IMR-90 (cell line): Measurements from ENCODE around the gene KCNN4. TPM values are rescaled to one million over a fixed set of nuclear protein-coding genes. Genes with fewer than 3 reads are reported as not detected.

Source experiments
- ATAC-seq: fragments of 200-7000 bp; cut with Tn5 transposase; 2 replicates; pipeline ENCODE4 v1.9.1; 2020; ENCODE audit warnings: low read depth, mild to moderate bottlenecking, moderate library complexity
- BruUV-seq: library from RNA; stranded (reverse); fragments of 400-500 nt; replicated peaks from 2 replicates; lab custom pipeline; 2021; lab: Mats Ljungman, UMichigan
- CTCF ChIA-PET: fragments of 300-600 bp; formaldehyde crosslinking; extraction: SDS; loops from one replicate; lab custom pipeline; 2021; ENCODE audit warnings: antibody characterized with exemption; lab: Yijun Ruan, JAX
- POLR2A ChIA-PET: fragments of 300-600 bp; sonication (Branson Sonifier 250); formaldehyde crosslinking; loops from one replicate; lab custom pipeline; 2022; ENCODE audit warnings: antibody characterized with exemption; ENCODE audit not compliant: unreplicated experiment; lab: Charles Lee
- DNase-seq: peaks from one replicate; pipeline ENCODE4 v3.0.0; 2013
- H2AFZ ChIP-seq: replicated peaks from 2 replicates; pipeline ENCODE3; 2013; ENCODE audit warnings: low read length, mild to moderate bottlenecking; ENCODE audit not compliant: poor library complexity
- H2AK5ac ChIP-seq: 2 replicates; pipeline ENCODE4 v1.6.1; 2013; ENCODE audit warnings: low read depth, low read length, inconsistent platforms
- H2AK9ac ChIP-seq: replicated peaks from 2 replicates; pipeline ENCODE3; 2013; ENCODE audit warnings: mild to moderate bottlenecking, low read depth, low read length, moderate library complexity; ENCODE audit not compliant: poor library complexity
- H2BK120ac ChIP-seq: 2 replicates; pipeline ENCODE4 v1.6.1; 2013; ENCODE audit warnings: low read depth, low read length, inconsistent platforms
- H2BK15ac ChIP-seq: 3 replicates; pipeline ENCODE4 v1.6.1; 2013; ENCODE audit warnings: low read depth, low read length, inconsistent platforms
- H2BK20ac ChIP-seq: 2 replicates; pipeline ENCODE4 v1.6.1; 2013; ENCODE audit warnings: low read depth, mild to moderate bottlenecking, inconsistent platforms, low read length, moderate library complexity
- H2BK5ac ChIP-seq: 2 replicates; pipeline ENCODE4 v1.6.1; 2013; ENCODE audit warnings: mild to moderate bottlenecking, low read depth, low read length, inconsistent platforms; ENCODE audit not compliant: poor library complexity, severe bottlenecking
- H3K14ac ChIP-seq: replicated peaks from 2 replicates; pipeline ENCODE4 v1.6.1; 2013; ENCODE audit warnings: low read depth, low read length, inconsistent platforms
- H3K18ac ChIP-seq: 2 replicates; pipeline ENCODE4 v1.6.1; 2013; ENCODE audit warnings: low read depth, low read length, control low read depth
- H3K23ac ChIP-seq: 2 replicates; pipeline ENCODE4 v1.6.1; 2013; ENCODE audit warnings: low read depth, low read length, inconsistent platforms
- H3K27ac ChIP-seq: 2 replicates; pipeline ENCODE4 v1.5.1; 2013; ENCODE audit warnings: mild to moderate bottlenecking, control low read depth, low read length; ENCODE audit not compliant: insufficient read depth
- H3K27me3 ChIP-seq: 2 replicates; pipeline ENCODE4 v1.6.1; 2013; ENCODE audit warnings: low read length; ENCODE audit not compliant: control insufficient read depth, insufficient read depth
- H3K36me3 ChIP-seq: 2 replicates; pipeline ENCODE4 v1.6.1; 2013; ENCODE audit warnings: low read length, mixed read lengths; ENCODE audit not compliant: control insufficient read depth, insufficient read depth
- H3K4ac ChIP-seq: 2 replicates; pipeline ENCODE4 v1.6.1; 2013; ENCODE audit warnings: low read depth, low read length, inconsistent platforms
- H3K4me1 ChIP-seq: 2 replicates; pipeline ENCODE4 v1.6.1; 2013; ENCODE audit warnings: low read length, mixed read lengths; ENCODE audit not compliant: control insufficient read depth, insufficient read depth
- H3K4me2 ChIP-seq: 2 replicates; pipeline ENCODE4 v1.6.1; 2013; ENCODE audit warnings: low read depth, mild to moderate bottlenecking, control low read depth, low read length, moderate library complexity
- H3K4me3 ChIP-seq: 2 replicates; pipeline ENCODE4 v1.5.1; 2013; ENCODE audit warnings: low read depth, mild to moderate bottlenecking, control low read depth, low read length, moderate library complexity; ENCODE audit not compliant: insufficient read depth
- H3K56ac ChIP-seq: 2 replicates; pipeline ENCODE4 v1.6.1; 2013; ENCODE audit warnings: low read length, inconsistent platforms; ENCODE audit not compliant: insufficient read depth; ENCODE audit errors: extremely low read depth
- H3K79me1 ChIP-seq, 2 experiments: 2 replicates each; pipeline ENCODE4 v1.6.1; 2013; ENCODE audit warnings: low read length in 2 of 2, inconsistent platforms in 1 of 2, low read depth in 1 of 2
- H3K9ac ChIP-seq: 2 replicates; pipeline ENCODE4 v1.6.1; 2013; ENCODE audit warnings: low read depth, low read length, control low read depth
- H3K9me1 ChIP-seq: 2 replicates; pipeline ENCODE4 v1.6.1; 2013; ENCODE audit warnings: low read length, inconsistent platforms; ENCODE audit not compliant: insufficient read depth
- H3K9me3 ChIP-seq: 2 replicates; pipeline ENCODE4 v1.6.1; 2013; ENCODE audit warnings: low read length; ENCODE audit not compliant: control insufficient read depth, insufficient read depth
- H4K20me1 ChIP-seq: 2 replicates; pipeline ENCODE4 v1.6.1; 2013; ENCODE audit warnings: low read length, inconsistent platforms; ENCODE audit not compliant: insufficient read depth
- H4K5ac ChIP-seq: 2 replicates; pipeline ENCODE4 v1.6.1; 2013; ENCODE audit warnings: mild to moderate bottlenecking, low read depth, low read length, control low read depth
- H4K8ac ChIP-seq, 2 experiments: 2 replicates each; pipeline ENCODE4 v1.6.1; 2013; ENCODE audit warnings: low read depth in 2 of 2, low read length in 2 of 2, control low read depth in 1 of 2, inconsistent platforms in 1 of 2
- H4K91ac ChIP-seq: 2 replicates; pipeline ENCODE4 v1.6.1; 2013; ENCODE audit warnings: low read depth, low read length, inconsistent platforms; ENCODE audit not compliant: insufficient read depth
- CEBPB ChIP-seq: IDR thresholded peaks from 2 replicates; pipeline ENCODE4 v1.6.1; 2012; ENCODE audit warnings: low read depth, low read length, improper control_type of control experiment
- CHD1 ChIP-seq: IDR thresholded peaks from 2 replicates; pipeline ENCODE4 v1.6.1; 2012; ENCODE audit warnings: low read depth, low read length, improper control_type of control experiment
- MAZ ChIP-seq: IDR thresholded peaks from 2 replicates; pipeline ENCODE4 v1.6.1; 2012; ENCODE audit warnings: low read depth, mild to moderate bottlenecking, low read length, improper control_type of control experiment, moderate library complexity, borderline replicate concordance
- WGBS, 2 experiments: methylation state at CpG; one replicate each; pipeline versions ENCODE4 v1.1.5 to v1.1.7; 2013; ENCODE audit warnings: missing lambda C conversion rate in 2 of 2; ENCODE audit not compliant: insufficient read length in 1 of 2; ENCODE audit errors: extremely low coverage in 2 of 2; 5-methylcytosine and 5-hydroxymethylcytosine counted together
- dilution Hi-C: fragments of 300-500 bp; cut with HindIII; formaldehyde crosslinking; loops from one replicate; pipeline ENCODE4 v1.14.3; 2018; ENCODE audit warnings: low sequenced_read_pairs; ENCODE audit not compliant: unreplicated experiment
- in situ Hi-C: fragments of 300-500 bp; cut with MboI; formaldehyde crosslinking; loops from 3 replicates; pipeline ENCODE4 v1.14.3; 2019; ENCODE audit warnings: low sequenced_read_pairs, inconsistent platforms, mixed read lengths
- intact Hi-C: fragments of 100-400 bp; cut with micrococcal nuclease; formaldehyde crosslinking; loops from 2 replicates; pipeline ENCODE4 v1.10.0; 2022
- polyA plus RNA-seq, 3 experiments: library from polyadenylated mRNA; depleted of rRNA; stranded (reverse); fragments of >200 nt; gene quantifications; 2 replicates each; pipeline ENCODE4 v1.2.3, GENCODE V29; 2012; ENCODE audit warnings: low replicate concordance in 1 of 3
- total RNA-seq: library from RNA; depleted of rRNA; stranded (reverse); fragments of >200 nt; gene quantifications from 2 replicates; pipeline ENCODE4 v1.2.3, GENCODE V29; 2012

The KCNN4 gene
- total and polyA plus RNA-seq, 2 of the 4 experiments (the other 2 are of a cell fraction): 0.54 to 0.99 TPM

GRCh38 chr19:43739439-43740235 is 41.1 kb downstream of the KCNN4 start:
- dilution Hi-C loops (no loop called here), in situ Hi-C loops (no loop called here), intact Hi-C loops (no loop called here)
- H2AFZ ChIP-seq: no peak overlapping the region
- H3K9me3 ChIP-seq: no peaks in the 10 kb centered on the region
- TF ChIP-seq CEBPB: no peak
- TF ChIP-seq CHD1: no peak
- no peak for TF ChIP-seq MAZ
- peak overlapping the region; percentile 18 for H2AK9ac ChIP-seq
- H3K23ac ChIP-seq: no peak overlapping the region
- peaks cover 0 to 20% of the 10 kb centered on the region in 2 experiments; a peak in 3 of 4 replicates for H3K79me1 ChIP-seq
- no peak overlapping the region for H4K91ac ChIP-seq
- H4K8ac ChIP-seq: no peak overlapping the region
- no peak overlapping the region for H3K4ac ChIP-seq
- H2BK15ac ChIP-seq: no peak overlapping the region
- H2AK5ac ChIP-seq: no peak overlapping the region
- H2BK5ac ChIP-seq: no peak overlapping the region
- no peak overlapping the region for H3K18ac ChIP-seq
- H3K9me1 ChIP-seq: peaks cover 3% of the 10 kb centered on the region; the same call in 1 of the 2 replicates
- H3K27me3 ChIP-seq: no peaks in the 10 kb centered on the region
- no TSS peak for BruUV-seq
- peaks cover 51% of the 10 kb centered on the region for H3K36me3 ChIP-seq
- no peak overlapping the region for H4K5ac ChIP-seq
- DNase-seq (no peak), ATAC-seq (no peak)
- WGBS, 2 experiments: 91% methylated on average over 8 of the region's 16 CpGs; no CpG with 5 or more reads in 1 of the 2 experiments
- H4K20me1 ChIP-seq: peaks cover 5% of the 10 kb centered on the region; the same call in 1 of the 2 replicates
- H3K9ac ChIP-seq: no peak overlapping the region
- no peak overlapping the region for H3K14ac ChIP-seq
- peaks cover 7% of the 10 kb centered on the region; the same call in 1 of the 2 replicates for H3K4me1 ChIP-seq
- no peak overlapping the region for H3K4me3 ChIP-seq
- H3K4me2 ChIP-seq: no peak overlapping the region
- no peak overlapping the region for H3K27ac ChIP-seq
- ChIA-PET POLR2A (no interaction called here), CTCF (no interaction called here)
- no peak overlapping the region for H2BK120ac ChIP-seq
- no peak overlapping the region for H3K56ac ChIP-seq
- H2BK20ac ChIP-seq: no peak overlapping the region
